ENCODE results near the gene UNC93A.

The UNC93A gene

GRCh38 chr6:167341665-167342655, 50.8 kb downstream of the UNC93A start:
- Histone ChIP-seq H3K9me3 (no peaks in the 10 kb centered on the region), H3K36me3 (no peaks in the 10 kb centered on the region), H3K27ac (no peak overlapping the region), H3K4me1 (ENCODE audit: control insufficient read depth in 1 of 2, insufficient read depth in 1 of 2, low read depth in 1 of 2, low read length in 1 of 2) (no peaks in the 10 kb centered on the region), H3K4me3 (ENCODE audit: low read depth in 1 of 2, low read length in 1 of 2) (no peak overlapping the region), H3K27me3 (peaks cover 14% of the 10 kb centered on the region)
- TF ChIP-seq CTCF (IDR thresholded peaks at IDR 0.05), result no peak

- no peak for TF ChIP-seq CTCF (IDR thresholded peaks at IDR 0.05)
- Histone ChIP-seq H3K4me1 (ENCODE audit: control insufficient read depth in 1 of 2, insufficient read depth in 1 of 2, low read depth in 1 of 2, low read length in 1 of 2) (no peaks in the 10 kb centered on the region), H3K36me3 (no peaks in the 10 kb centered on the region), H3K4me3 (ENCODE audit: low read depth in 1 of 2, low read length in 1 of 2) (no peak overlapping the region), H3K9me3 (no peaks in the 10 kb centered on the region), H3K27ac (no peak overlapping the region), H3K27me3 (peaks cover 25% of the 10 kb centered on the region)
These were observed 51.9 kb downstream of the UNC93A start for GRCh38 chr6:167342879-167343610.

- H3K9me3 ChIP-seq, result no peaks in the 10 kb centered on the region
- peaks cover 48% of the 10 kb centered on the region for H3K27me3 ChIP-seq
- no peak overlapping the region for H3K27ac ChIP-seq
- no peak for TF ChIP-seq CTCF (IDR thresholded peaks at IDR 0.05)
- no peaks in the 10 kb centered on the region for H3K4me1 ChIP-seq (ENCODE audit: control insufficient read depth in 1 of 2, insufficient read depth in 1 of 2, low read depth in 1 of 2, low read length in 1 of 2)
- H3K36me3 ChIP-seq, result no peaks in the 10 kb centered on the region
- no peak overlapping the region for H3K4me3 ChIP-seq (ENCODE audit: low read depth in 1 of 2, low read length in 1 of 2)
These were observed 54.2 kb downstream of the UNC93A start for GRCh38 chr6:167345348-167345747.

DNA sequence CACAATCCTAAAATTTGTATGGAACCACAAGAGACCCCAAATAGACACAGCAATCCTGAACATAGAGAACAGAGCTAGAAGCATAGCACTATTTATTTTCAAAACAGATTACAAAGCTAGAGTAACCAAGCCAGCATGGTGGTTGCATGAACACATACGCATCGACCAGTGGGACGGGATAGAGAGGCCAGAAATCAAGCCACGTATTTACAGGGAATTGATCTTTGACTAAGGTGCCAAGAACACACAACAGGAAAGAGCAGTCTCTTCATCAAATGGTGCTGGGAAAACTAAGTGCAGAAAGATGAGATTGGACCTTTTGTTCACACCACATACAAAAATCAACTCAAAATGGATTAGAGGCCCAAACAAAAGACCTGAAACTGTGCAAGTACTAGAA, 54.8 kb downstream of the UNC93A start:
- Histone ChIP-seq H3K27ac (no peak overlapping the region), H3K9me3 (no peaks in the 10 kb centered on the region), H3K4me3 (ENCODE audit: low read depth in 1 of 2, low read length in 1 of 2) (no peak overlapping the region), H3K27me3 (peaks cover 54% of the 10 kb centered on the region), H3K4me1 (ENCODE audit: control insufficient read depth in 1 of 2, insufficient read depth in 1 of 2, low read depth in 1 of 2, low read length in 1 of 2) (no peaks in the 10 kb centered on the region), H3K36me3 (no peaks in the 10 kb centered on the region)
- no peak for TF ChIP-seq CTCF (IDR thresholded peaks at IDR 0.05)

GRCh38 chr6:167347226-167347625, 56.1 kb downstream of the UNC93A start:
- no peaks in the 10 kb centered on the region for H3K9me3 ChIP-seq
- H3K4me3 ChIP-seq (ENCODE audit: low read depth in 1 of 2, low read length in 1 of 2), result no peak overlapping the region
- no peaks in the 10 kb centered on the region for H3K36me3 ChIP-seq
- H3K4me1 ChIP-seq (ENCODE audit: control insufficient read depth in 1 of 2, insufficient read depth in 1 of 2, low read depth in 1 of 2, low read length in 1 of 2), result no peaks in the 10 kb centered on the region
- peaks cover 67% of the 10 kb centered on the region for H3K27me3 ChIP-seq
- H3K27ac ChIP-seq, result no peak overlapping the region
- no peak for TF ChIP-seq CTCF (IDR thresholded peaks at IDR 0.05)
